H1 (cell line): ENCODE results near the gene MCC. TPM values are rescaled to one million over a fixed set of nuclear protein-coding genes. Genes with fewer than 3 reads are reported as not detected.

Source experiments
- CTCF ChIA-PET: fragments of 300-600 bp; sonication (Branson Sonifier 250); formaldehyde crosslinking; loops from one replicate; lab custom pipeline; 2021; ENCODE audit not compliant: partially characterized antibody; lab: Charles Lee
- POLR2A ChIA-PET: fragments of 300-600 bp; sonication (Branson Sonifier 250); formaldehyde crosslinking; loops from one replicate; lab custom pipeline; 2021; ENCODE audit warnings: inconsistent platforms; ENCODE audit not compliant: partially characterized antibody; lab: Charles Lee
- DNase-seq, 2 experiments: peaks; one replicate each; pipeline versions ENCODE4 v3.0.0 to v3.0.0-alpha.2; 2010 to 2022; ENCODE audit warnings: low spot score in 2 of 2, low read depth in 1 of 2, mixed read lengths in 1 of 2
- FAIRE-seq: peaks from 2 replicates; lab custom pipeline; 2011; peaks lifted over from hg19 to GRCh38; lab: Jason Lieb, UNC
- H2AFZ ChIP-seq: 2 replicates; pipeline ENCODE4 v1.8.1; 2012; ENCODE audit warnings: low read length, inconsistent platforms
- H2AK5ac ChIP-seq: 2 replicates; pipeline ENCODE4 v1.6.1; 2013; ENCODE audit warnings: low read depth, low read length
- H2BK120ac ChIP-seq: replicated peaks from 2 replicates; pipeline ENCODE3; 2013; ENCODE audit warnings: low read depth, low read length, inconsistent platforms
- H2BK12ac ChIP-seq: 2 replicates; pipeline ENCODE4 v1.6.1; 2013; ENCODE audit warnings: low read depth, low read length
- H2BK15ac ChIP-seq: 2 replicates; pipeline ENCODE4 v1.6.1; 2013; ENCODE audit warnings: low read length
- H2BK20ac ChIP-seq: 2 replicates; pipeline ENCODE4 v1.6.1; 2013; ENCODE audit warnings: low read length
- H2BK5ac ChIP-seq: 2 replicates; pipeline ENCODE4 v1.6.1; 2013; ENCODE audit warnings: low read depth, low read length
- H3K14ac ChIP-seq: 2 replicates; pipeline ENCODE4 v1.6.1; 2013; ENCODE audit warnings: inconsistent platforms; ENCODE audit not compliant: insufficient read length
- H3K18ac ChIP-seq: 2 replicates; pipeline ENCODE4 v1.6.1; 2013; ENCODE audit warnings: low read length; ENCODE audit errors: extremely low read depth
- H3K23ac ChIP-seq: 2 replicates; pipeline ENCODE4 v1.6.1; 2013; ENCODE audit warnings: inconsistent platforms; ENCODE audit not compliant: insufficient read length
- H3K23me2 ChIP-seq: 2 replicates; pipeline ENCODE4 v1.6.1; 2013; ENCODE audit warnings: low read depth, low read length
- H3K27ac ChIP-seq: 2 replicates; pipeline ENCODE4 v1.6.1; 2011; ENCODE audit warnings: low read depth, low read length, inconsistent platforms
- H3K27me3 ChIP-seq, 4 experiments: replicated peaks in 1 of 4; 1 replicate in 1 of 4; 2 replicates in 3 of 4; pipeline versions ENCODE4 v1.6.1 to v1.8.1; 2011 to 2013; ENCODE audit warnings: low read length in 3 of 4, mild to moderate bottlenecking in 3 of 4, inconsistent platforms in 2 of 4, mixed read lengths in 2 of 4, moderate library complexity in 1 of 4; ENCODE audit not compliant: control insufficient read depth in 3 of 4, insufficient read depth in 3 of 4; ENCODE audit errors: extremely low read depth in 1 of 4
- H3K36me3 ChIP-seq, 4 experiments: 2 replicates each; pipeline versions ENCODE4 v1.6.1 to v1.8.1; 2011 to 2013; ENCODE audit warnings: mild to moderate bottlenecking in 4 of 4, low read length in 3 of 4, moderate library complexity in 2 of 4, control low read depth in 1 of 4, inconsistent platforms in 1 of 4; ENCODE audit not compliant: insufficient read depth in 4 of 4, control insufficient read depth in 2 of 4
- H3K4ac ChIP-seq: replicated peaks from 2 replicates; pipeline ENCODE3; 2013; ENCODE audit warnings: low read length, low read depth, mixed read lengths, inconsistent platforms; ENCODE audit not compliant: insufficient read length
- H3K4me1 ChIP-seq, 4 experiments: replicated peaks in 1 of 4; 1 replicate in 1 of 4; 2 replicates in 3 of 4; pipeline versions ENCODE4 v1.6.1 to v1.8.1; 2011 to 2013; ENCODE audit warnings: low read length in 3 of 4, inconsistent platforms in 2 of 4, mixed read lengths in 1 of 4; ENCODE audit not compliant: insufficient read depth in 4 of 4, control insufficient read depth in 3 of 4
- H3K4me2 ChIP-seq, 2 experiments: 2 replicates each; pipeline versions ENCODE4 v1.6.1 to v1.8.1; 2011 to 2013; ENCODE audit warnings: low read depth in 2 of 2, low read length in 2 of 2, control low read depth in 1 of 2, inconsistent platforms in 1 of 2, mild to moderate bottlenecking in 1 of 2; ENCODE audit not compliant: insufficient read depth in 1 of 2
- H3K4me3 ChIP-seq, 4 experiments: fragments of 200-600, 300-600 bp in 1 of 4; sonication (generic), shearing (Covaris generic), sonication (Bioruptor Twin) in 1 of 4; 2 replicates each; pipeline versions ENCODE4 v1.5.1 to v1.8.1; 2011 to 2016; ENCODE audit warnings: low read length in 4 of 4, low read depth in 3 of 4, control low read depth in 2 of 4, inconsistent platforms in 2 of 4, mild to moderate bottlenecking in 2 of 4, mixed read lengths in 1 of 4, moderate library complexity in 1 of 4; ENCODE audit not compliant: insufficient read depth in 2 of 4; ENCODE audit errors: extremely low read depth in 1 of 4
- H3K56ac ChIP-seq: replicated peaks from 2 replicates; pipeline ENCODE3; 2013; ENCODE audit warnings: low read depth, mild to moderate bottlenecking, mixed read lengths, low read length, inconsistent platforms; ENCODE audit not compliant: insufficient read length
- H3K79me1 ChIP-seq: 2 replicates; pipeline ENCODE4 v1.6.1; 2013; ENCODE audit warnings: low read depth, low read length, control low read depth
- H3K79me2 ChIP-seq, 2 experiments: 2 replicates each; pipeline versions ENCODE4 v1.6.1 to v1.8.1; 2012 to 2013; ENCODE audit warnings: low read length in 2 of 2, mild to moderate bottlenecking in 2 of 2, inconsistent platforms in 1 of 2; ENCODE audit not compliant: insufficient read depth in 2 of 2, control insufficient read depth in 1 of 2
- H3K9ac ChIP-seq, 4 experiments: replicated peaks in 1 of 4; 1 replicate in 1 of 4; 2 replicates in 3 of 4; pipeline versions ENCODE4 v1.6.1 to v1.8.1; 2011 to 2013; ENCODE audit warnings: low read depth in 3 of 4, low read length in 3 of 4, control low read depth in 2 of 4, mild to moderate bottlenecking in 2 of 4, moderate library complexity in 2 of 4, inconsistent platforms in 1 of 4; ENCODE audit errors: extremely low read depth in 1 of 4
- H3K9me3 ChIP-seq, 2 experiments: 2 replicates each; pipeline versions ENCODE4 v1.6.1 to v1.8.1; 2012 to 2013; ENCODE audit warnings: mild to moderate bottlenecking in 2 of 2, moderate library complexity in 2 of 2, control low read depth in 1 of 2, inconsistent platforms in 1 of 2, low read depth in 1 of 2, low read length in 1 of 2, mixed read lengths in 1 of 2; ENCODE audit not compliant: insufficient read depth in 2 of 2
- H4K20me1 ChIP-seq, 2 experiments: replicated peaks in 1 of 2; 2 replicates each; pipeline versions ENCODE3 to v1.8.1; 2011 to 2013; ENCODE audit warnings: inconsistent platforms in 2 of 2, low read length in 2 of 2, mild to moderate bottlenecking in 1 of 2; ENCODE audit not compliant: insufficient read depth in 2 of 2, control insufficient read depth in 1 of 2
- H4K5ac ChIP-seq: 2 replicates; pipeline ENCODE4 v1.6.1; 2013; ENCODE audit warnings: low read length, low read depth, mixed read lengths, inconsistent platforms; ENCODE audit not compliant: insufficient read length
- H4K8ac ChIP-seq: 2 replicates; pipeline ENCODE4 v1.8.0; 2013; ENCODE audit warnings: mild to moderate bottlenecking, moderate library complexity, low read length, inconsistent platforms; ENCODE audit not compliant: insufficient read depth; ENCODE audit errors: extremely low read depth
- H4K91ac ChIP-seq: replicated peaks from 2 replicates; pipeline ENCODE3; 2013; ENCODE audit warnings: low read length, mixed read lengths, inconsistent platforms; ENCODE audit not compliant: insufficient read length
- CBX5 ChIP-seq: fragments of 300-800, 300-1000 bp; sonication (generic); IDR thresholded peaks from 2 replicates; pipeline ENCODE4 v1.7.1; 2016; ENCODE audit warnings: antibody characterized with exemption, low read length, low read depth
- CBX8 ChIP-seq: fragments of 300-800, 300-1000 bp; sonication (generic); IDR thresholded peaks from 2 replicates; pipeline ENCODE4 v1.7.1; 2016; ENCODE audit warnings: low read depth, low read length, borderline replicate concordance
- CREB1 ChIP-seq: IDR thresholded peaks from 2 replicates; pipeline ENCODE4 v1.6.1; 2012; ENCODE audit warnings: inconsistent platforms
- GTF2F1 ChIP-seq: IDR thresholded peaks from 2 replicates; pipeline ENCODE4 v1.6.1; 2012; ENCODE audit warnings: low read depth, low read length, improper control_type of control experiment, borderline replicate concordance
- KDM1A ChIP-seq: fragments of 200-600, 300-600 bp; sonication (generic); IDR thresholded peaks from 2 replicates; pipeline ENCODE4 v1.7.1; 2016; ENCODE audit warnings: mild to moderate bottlenecking, low read length, borderline replicate concordance
- KDM4A ChIP-seq: IDR thresholded peaks from one replicate; pipeline ENCODE4 v1.7.1; 2012; ENCODE audit warnings: low read depth, mild to moderate bottlenecking, moderate library complexity, low read length, inconsistent platforms; ENCODE audit not compliant: severe bottlenecking
- MAFK ChIP-seq: IDR thresholded peaks from 2 replicates; pipeline ENCODE4 v1.6.1; 2012; ENCODE audit warnings: low read depth, mild to moderate bottlenecking, improper control_type of control experiment, low read length
- MAX ChIP-seq: IDR thresholded peaks from 2 replicates; pipeline ENCODE4 v1.6.1; 2012; ENCODE audit warnings: inconsistent platforms
- POLR2A ChIP-seq, 2 experiments: IDR thresholded peaks; 1 replicate in 1 of 2; 2 replicates in 1 of 2; pipeline ENCODE4 v1.6.1; 2011; ENCODE audit warnings: low read depth in 2 of 2, low read length in 2 of 2, mild to moderate bottlenecking in 2 of 2; ENCODE audit errors: control extremely low read depth in 1 of 2
- POLR2AphosphoS5 ChIP-seq: IDR thresholded peaks from 2 replicates; pipeline ENCODE4 v1.6.1; 2011; ENCODE audit warnings: low read depth, low read length
- RAD21 ChIP-seq, 2 experiments: IDR thresholded peaks in 1 of 2; conservative IDR thresholded peaks in 1 of 2; 2 replicates each; pipeline ENCODE4 v1.6.1; 2011; ENCODE audit warnings: low read depth in 2 of 2, low read length in 2 of 2, improper control_type of control experiment in 1 of 2, inconsistent platforms in 1 of 2, mild to moderate bottlenecking in 1 of 2, moderate library complexity in 1 of 2
- RXRA ChIP-seq: IDR thresholded peaks from 2 replicates; pipeline ENCODE4 v1.6.1; 2011; ENCODE audit warnings: low read depth, mild to moderate bottlenecking, low read length, moderate library complexity; ENCODE audit not compliant: insufficient read depth
- SAP30 ChIP-seq: fragments of 300-600 bp; sonication (generic); IDR thresholded peaks from 2 replicates; pipeline ENCODE4 v1.7.1; 2012; ENCODE audit warnings: low read length, moderate library complexity, mild to moderate bottlenecking, inconsistent platforms; ENCODE audit not compliant: insufficient read depth, insufficient replicate concordance
- SP1 ChIP-seq: IDR thresholded peaks from 2 replicates; pipeline ENCODE4 v1.6.1; 2011; ENCODE audit warnings: low read depth, low read length
- TCF12 ChIP-seq: IDR thresholded peaks from 2 replicates; pipeline ENCODE4 v1.6.1; 2011; ENCODE audit warnings: low read depth, mild to moderate bottlenecking, low read length
- WGBS, 2 experiments: shearing (Covaris generic) in 1 of 2; methylation state at CpG; one replicate each; pipeline versions ENCODE4 v1.1.6 to v1.1.7; 2013 to 2015; ENCODE audit warnings: low lambda C conversion rate in 2 of 2, mixed read lengths in 2 of 2, inconsistent platforms in 1 of 2, low coverage in 1 of 2, missing lambda C conversion rate in 1 of 2; ENCODE audit not compliant: insufficient replicate concordance in 2 of 2, insufficient coverage in 1 of 2, insufficient read length in 1 of 2; ENCODE audit errors: extremely low coverage in 1 of 2, missing lambda C conversion rate in 1 of 2; 5-methylcytosine and 5-hydroxymethylcytosine counted together
- polyA plus RNA-seq, 7 experiments: library from polyadenylated mRNA; depleted of rRNA in 3 of 7; stranded (reverse) in 5 of 7; unstranded in 2 of 7; fragments of >200 nt in 5 of 7; fragments of 200-250 nt in 2 of 7; gene quantifications; 1 replicate in 5 of 7; 2 replicates in 1 of 7; 4 replicates in 1 of 7; pipeline versions ENCODE4 v1.2.1 to v1.2.3, GENCODE V29; 2011 to 2013; ENCODE audit warnings: missing spikeins in 2 of 7, mixed read lengths in 2 of 7
- total RNA-seq: library from RNA; stranded (reverse); fragmentation: NEBNext Ultra II Directional; extraction: Animal tissue kit (Norgen Biotek cat#: 25700); gene quantifications from 2 replicates; pipeline ENCODE4 v1.2.1, GENCODE V29; 2021

Gene MCC
- total and polyA plus RNA-seq, 2 of the 8 experiments (the other 6 are each of a cell fraction or from before 2014, with no cell fraction given): 2.6 to 18.3 TPM

GRCh38 chr5:113166261-113166660 is 322.0 kb downstream of the MCC start:
- H3K27me3 ChIP-seq: no peaks in the 10 kb centered on the region
- no peak overlapping the region for H4K5ac ChIP-seq
- no peaks in the 10 kb centered on the region for H3K36me3 ChIP-seq
- no peak for DNase-seq
- no peak overlapping the region for H3K4me2 ChIP-seq
- H4K20me1 ChIP-seq: no peaks in the 10 kb centered on the region
- H2BK120ac ChIP-seq: no peak overlapping the region
- H4K91ac ChIP-seq: no peak overlapping the region
- H3K4ac ChIP-seq: no peak overlapping the region
- no peak overlapping the region for H2BK12ac ChIP-seq
- no peaks in the 10 kb centered on the region for H3K23me2 ChIP-seq
- no peak overlapping the region for H3K23ac ChIP-seq
- no peak overlapping the region for H2BK20ac ChIP-seq
- no peak overlapping the region for H2AK5ac ChIP-seq
- peaks cover 0 to 3% of the 10 kb centered on the region in 2 experiments; a peak in 1 of 4 replicates for H3K79me2 ChIP-seq
- no peak overlapping the region for H2BK5ac ChIP-seq
- H3K14ac ChIP-seq: no peak overlapping the region
- H2AFZ ChIP-seq: no peak overlapping the region
- no peak overlapping the region for H3K9ac ChIP-seq
- no peak overlapping the region for H3K56ac ChIP-seq
- no peak for FAIRE-seq
- ChIA-PET CTCF (interaction anchor here (0.5 to 1.4 kb wide), 3 partner anchors 19 to 272 kb away, joined by 3 to 5 read pairs (median 4); no protein-coding TSS in a partner anchor), POLR2A (no interaction called here)
- no peak overlapping the region for H2BK15ac ChIP-seq
- H3K79me1 ChIP-seq: no peaks in the 10 kb centered on the region
- peaks cover 0 to 8% (median 3%) of the 10 kb centered on the region in 4 experiments; a peak in 2 of 7 replicates for H3K4me1 ChIP-seq
- 90% methylated on average over 4 of the region's 4 CpGs; no CpG with 5 or more reads in 1 of the 2 experiments for WGBS, 2 experiments
- H3K9me3 ChIP-seq: no peaks in the 10 kb centered on the region
- no peak overlapping the region for H3K18ac ChIP-seq
- no peak overlapping the region for H4K8ac ChIP-seq
- no peak overlapping the region for H3K4me3 ChIP-seq
- no peak overlapping the region for H3K27ac ChIP-seq
- TF ChIP-seq RXRA (no peak), CBX8 (no peak), CBX5 (no peak), SP1 (no peak), MAX (no peak), MAFK (no peak), POLR2A (IDR thresholded peaks at IDR 0.05; ENCODE audit: control extremely low read depth in 1 of 2, low read depth in 2 of 2, low read length in 2 of 2) (no peak), POLR2AphosphoS5 (no peak), RAD21 (IDR thresholded peaks at IDR 0.05 in 1 of 2, conservative IDR thresholded peaks at IDR 0.05 in 1 of 2; ENCODE audit: low read depth in 2 of 2, low read length in 2 of 2) (no peak), GTF2F1 (no peak), TCF12 (no peak), KDM4A (no peak), KDM1A (no peak), SAP30 (no peak), CREB1 (no peak)
